Type B pancreatic cell (in vitro differentiated cells): ENCODE data around the gene AGBL3. TPM values are rescaled to one million over a fixed set of nuclear protein-coding genes. Genes with fewer than 3 reads are reported as not detected.

Source experiments
- DNase-seq: peaks from one replicate; pipeline ENCODE4 v3.0.0; 2021; ENCODE audit warnings: mixed read lengths; ENCODE audit not compliant: unreplicated experiment; ENCODE audit errors: extremely low spot score
- H3K27ac Mint-ChIP-seq: 2 replicates; pipeline ENCODE4 v1.8.0; 2021; ENCODE audit warnings: mild to moderate bottlenecking, mixed read lengths
- H3K27me3 Mint-ChIP-seq: 2 replicates; pipeline ENCODE4 v1.8.0; 2021; ENCODE audit warnings: mixed read lengths
- H3K36me3 Mint-ChIP-seq: 2 replicates; pipeline ENCODE4 v1.8.0; 2021; ENCODE audit warnings: mixed read lengths
- H3K4me1 Mint-ChIP-seq: one replicate; pipeline ENCODE4 v1.8.0; 2021; ENCODE audit warnings: mixed read lengths; ENCODE audit not compliant: unreplicated experiment
- H3K4me3 Mint-ChIP-seq: 2 replicates; pipeline ENCODE4 v1.8.0; 2021; ENCODE audit warnings: mild to moderate bottlenecking, mixed read lengths
- H3K9me3 Mint-ChIP-seq: 2 replicates; pipeline ENCODE4 v1.8.0; 2021; ENCODE audit warnings: mixed read lengths
- CTCF ChIP-seq: fragments of 200-600 bp; sonication (generic); conservative IDR thresholded peaks from 2 replicates; pipeline ENCODE4 v1.5.0; 2021; ENCODE audit warnings: antibody characterized with exemption, mild to moderate bottlenecking
- total RNA-seq: library from RNA; stranded (reverse); gene quantifications from 2 replicates; pipeline ENCODE4 v1.2.1, GENCODE V29; 2021; ENCODE audit warnings: low replicate concordance

The AGBL3 gene
- total RNA-seq, 1 donor from 2014 or later: 3.2 TPM

DNA sequence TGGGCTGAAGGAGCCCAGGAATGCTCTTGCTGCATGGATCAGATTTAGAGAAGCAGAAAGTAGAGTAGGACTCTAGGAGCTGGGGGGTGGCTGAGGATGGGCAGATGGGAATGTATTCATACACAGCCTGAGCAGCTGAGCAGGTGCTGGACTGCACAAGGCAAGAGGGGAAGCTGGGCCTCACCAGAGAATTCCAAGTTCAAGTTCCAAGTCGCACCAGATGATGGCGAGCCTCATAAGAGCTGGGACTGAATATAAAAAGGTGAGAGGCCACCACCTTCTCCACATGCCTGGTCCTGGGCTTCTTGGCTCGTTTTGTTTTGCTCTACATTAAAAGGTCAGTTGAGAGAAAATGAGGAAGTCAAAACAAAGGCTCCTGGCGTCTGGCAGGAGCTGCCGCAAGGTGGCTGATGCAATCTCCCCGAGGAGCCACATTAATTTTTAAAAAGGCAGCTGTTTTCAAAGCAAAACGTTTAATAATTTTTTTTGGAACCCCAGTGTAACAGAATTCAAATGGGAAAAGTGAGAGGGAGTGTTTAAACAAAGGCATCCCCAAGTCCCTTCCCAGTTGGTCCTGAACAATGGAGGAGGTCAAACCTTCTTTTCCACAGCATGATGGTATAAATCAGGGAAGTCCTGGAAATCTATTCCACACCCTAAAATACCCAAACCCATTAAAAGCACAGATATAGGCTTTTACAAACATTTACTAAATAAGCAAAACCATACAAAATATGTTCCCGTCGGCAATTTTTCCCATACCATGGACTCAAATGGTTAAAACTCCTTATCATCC, 174.7 kb downstream of the AGBL3 start:
- peaks cover 8% of the 10 kb centered on the region for H3K9me3 Mint-ChIP-seq
- DNase-seq: no peak
- peak overlapping the region; percentile 51 for H3K4me3 Mint-ChIP-seq
- H3K27me3 Mint-ChIP-seq: no peaks in the 10 kb centered on the region
- peak overlapping the region; percentile 13 for H3K27ac Mint-ChIP-seq
- no peak for TF ChIP-seq CTCF
- peaks cover 38% of the 10 kb centered on the region for H3K36me3 Mint-ChIP-seq
- H3K4me1 Mint-ChIP-seq: peaks cover 18% of the 10 kb centered on the region

DNA sequence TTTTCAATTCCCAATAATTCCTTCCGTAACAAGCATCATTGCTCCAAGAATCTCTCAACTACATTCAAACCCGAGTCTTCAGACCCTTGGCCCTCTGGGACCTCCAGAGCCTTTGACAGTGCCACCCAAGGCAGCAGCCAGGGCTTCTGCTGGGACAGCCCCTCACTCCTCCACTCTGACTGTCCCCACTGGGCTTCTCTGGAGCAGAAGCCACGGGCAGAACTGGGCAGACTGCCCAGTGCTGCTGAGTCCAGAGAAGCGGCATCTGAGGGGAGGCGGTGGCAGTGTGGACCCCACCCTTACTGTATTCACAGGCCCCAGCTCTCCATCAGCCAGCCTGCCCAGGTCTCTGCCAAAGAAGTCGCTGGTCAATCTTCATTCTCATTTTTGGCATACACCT, 175.4 kb downstream of the AGBL3 start:
- H3K27ac Mint-ChIP-seq: no peak overlapping the region
- peaks cover 38% of the 10 kb centered on the region for H3K36me3 Mint-ChIP-seq
- no peaks in the 10 kb centered on the region for H3K27me3 Mint-ChIP-seq
- peaks cover 18% of the 10 kb centered on the region for H3K4me1 Mint-ChIP-seq
- no peak for DNase-seq
- no peak for TF ChIP-seq CTCF
- peaks cover 5% of the 10 kb centered on the region for H3K9me3 Mint-ChIP-seq
- no peak overlapping the region for H3K4me3 Mint-ChIP-seq

GRCh38 chr7:135162382-135163001, 176.2 kb downstream of the AGBL3 start:
- Mint-ChIP-seq H3K4me3 (no peak overlapping the region), H3K27me3 (no peaks in the 10 kb centered on the region), H3K4me1 (peaks cover 21% of the 10 kb centered on the region), H3K27ac (no peak overlapping the region), H3K9me3 (peaks cover 5% of the 10 kb centered on the region), H3K36me3 (peaks cover 37% of the 10 kb centered on the region)
- no peak for TF ChIP-seq CTCF
- DNase-seq: no peak

DNA sequence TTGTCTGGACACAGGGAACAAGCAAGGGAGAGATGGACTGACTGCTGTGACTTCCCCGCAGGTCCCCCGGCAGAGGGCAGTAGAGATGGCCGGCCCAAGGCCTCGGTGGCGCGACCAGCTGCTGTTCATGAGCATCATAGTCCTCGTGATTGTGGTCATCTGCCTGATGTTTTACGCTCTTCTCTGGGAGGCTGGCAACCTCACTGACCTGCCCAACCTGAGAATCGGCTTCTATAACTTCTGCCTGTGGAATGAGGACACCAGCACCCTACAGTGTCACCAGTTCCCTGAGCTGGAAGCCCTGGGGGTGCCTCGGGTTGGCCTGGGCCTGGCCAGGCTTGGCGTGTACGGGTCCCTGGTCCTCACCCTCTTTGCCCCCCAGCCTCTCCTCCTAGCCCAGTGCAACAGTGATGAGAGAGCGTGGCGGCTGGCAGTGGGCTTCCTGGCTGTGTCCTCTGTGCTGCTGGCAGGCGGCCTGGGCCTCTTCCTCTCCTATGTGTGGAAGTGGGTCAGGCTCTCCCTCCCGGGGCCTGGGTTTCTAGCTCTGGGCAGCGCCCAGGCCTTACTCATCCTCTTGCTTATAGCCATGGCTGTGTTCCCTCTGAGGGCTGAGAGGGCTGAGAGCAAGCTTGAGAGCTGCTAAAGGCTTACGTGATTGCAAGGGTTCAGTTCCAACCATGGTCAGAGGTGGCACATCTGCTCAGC, 178.2 kb downstream of the AGBL3 start:
- H3K4me3 Mint-ChIP-seq: no peak overlapping the region
- H3K36me3 Mint-ChIP-seq: peaks cover 41% of the 10 kb centered on the region
- H3K27ac Mint-ChIP-seq: peak overlapping the region; percentile 73
- peaks cover 5% of the 10 kb centered on the region for H3K9me3 Mint-ChIP-seq
- H3K27me3 Mint-ChIP-seq: no peaks in the 10 kb centered on the region
- peaks cover 35% of the 10 kb centered on the region for H3K4me1 Mint-ChIP-seq
- TF ChIP-seq CTCF: no peak
- DNase-seq: no peak

GRCh38 chr7:135165862-135166261, 179.6 kb downstream of the AGBL3 start:
- no peak for DNase-seq
- Mint-ChIP-seq H3K4me3 (no peak overlapping the region), H3K9me3 (peaks cover 5% of the 10 kb centered on the region), H3K36me3 (peaks cover 39% of the 10 kb centered on the region), H3K27me3 (no peaks in the 10 kb centered on the region), H3K4me1 (peaks cover 31% of the 10 kb centered on the region), H3K27ac (no peak overlapping the region)
- no peak for TF ChIP-seq CTCF
